SU-DHL-6 (cell line): ENCODE measurements around the gene COL12A1.

ENCODE experiments used
- CTCF ChIP-seq: fragments of 200-600 bp; sonication (generic); IDR thresholded peaks from one replicate; pipeline ENCODE4 v1.5.1; 2017; ENCODE audit warnings: antibody characterized with exemption, mild to moderate bottlenecking, low read length, moderate library complexity; ENCODE audit not compliant: insufficient read depth, poor library complexity, severe bottlenecking
- EZH2phosphoT487 ChIP-seq: fragments of 200-600 bp; sonication (generic), shearing (Covaris generic); conservative IDR thresholded peaks from 2 replicates; pipeline ENCODE4 v1.6.1; 2018; ENCODE audit warnings: mild to moderate bottlenecking, antibody characterized with exemption, low read length, moderate library complexity, mixed read lengths

- TF ChIP-seq CTCF, result no peak
- no peak for TF ChIP-seq EZH2phosphoT487
Observed at GRCh38 chr6:75206576-75207342, 906 bp upstream of the COL12A1 start.
